K562 (cell line): ENCODE results near the gene GPRIN1. TPM values are rescaled to one million over a fixed set of nuclear protein-coding genes. Genes with fewer than 3 reads are reported as not detected.
A peak's percentile ranks its signal among the peaks of the same experiment; 100 is the strongest.

Experiments used
- ATAC-seq: fragments of 200-7000 bp; cut with Tn5 transposase; 3 replicates; pipeline ENCODE4 v1.9.1; 2020; ENCODE audit warnings: moderate library complexity
- BruUV-seq: library from RNA; stranded (reverse); fragments of 400-500 nt; replicated peaks from 2 replicates; lab custom pipeline; 2021; lab: Mats Ljungman, UMichigan
- CTCF ChIA-PET: fragments of 300-600 bp; formaldehyde crosslinking; extraction: SDS; loops from one replicate; lab custom pipeline; 2021; ENCODE audit warnings: low intra/inter-chr PET ratio; lab: Yijun Ruan, JAX
- POLR2A ChIA-PET: fragments of 300-600, 350-650 bp; sonication (Branson Sonifier 250); formaldehyde crosslinking; extraction: SDS; loops from one replicate; lab custom pipeline; 2021; ENCODE audit warnings: antibody characterized with exemption, inconsistent platforms; lab: Yijun Ruan, JAX
- DNase-seq, 4 experiments: peaks; one replicate each; pipeline versions ENCODE4 v3.0.0 to v3.0.0-alpha.2; 2011 to 2018; ENCODE audit warnings: low spot score in 3 of 4, mixed read lengths in 3 of 4; ENCODE audit errors: extremely low read depth in 1 of 4
- FAIRE-seq: peaks from 2 replicates; lab custom pipeline; 2011; peaks lifted over from hg19 to GRCh38; lab: Jason Lieb, UNC
- H2AFZ ChIP-seq: 2 replicates; pipeline ENCODE4 v1.6.0; 2011; ENCODE audit warnings: low read depth, low read length, control low read depth, inconsistent platforms
- H3K27ac ChIP-seq: fragments of 200-600 bp; 3 replicates; pipeline ENCODE4 v1.8.0; 2011; ENCODE audit warnings: low read depth, mild to moderate bottlenecking, control low read depth, inconsistent platforms, low read length, moderate library complexity, mixed read lengths; ENCODE audit errors: extremely low read depth
- H3K27me3 ChIP-seq, 2 experiments: fragments of 300-600 bp in 1 of 2; 2 replicates in 1 of 2; 3 replicates in 1 of 2; pipeline versions ENCODE4 v1.6.0 to v1.8.0; 2011; ENCODE audit warnings: inconsistent platforms in 2 of 2, low read length in 2 of 2, mild to moderate bottlenecking in 1 of 2, mixed read lengths in 1 of 2, moderate library complexity in 1 of 2; ENCODE audit not compliant: control insufficient read depth in 2 of 2, insufficient read depth in 2 of 2
- H3K36me3 ChIP-seq: fragments of 300-600 bp; 3 replicates; pipeline ENCODE4 v1.8.0; 2011; ENCODE audit warnings: mild to moderate bottlenecking, low read length, inconsistent platforms; ENCODE audit not compliant: control insufficient read depth, insufficient read depth
- H3K4me1 ChIP-seq, 2 experiments: fragments of 200-600 bp in 1 of 2; replicated peaks in 1 of 2; 2 replicates in 1 of 2; 3 replicates in 1 of 2; pipeline versions ENCODE4 v1.5.1 to v1.8.0; 2011; ENCODE audit warnings: inconsistent platforms in 2 of 2, low read length in 2 of 2, mild to moderate bottlenecking in 1 of 2, mixed read lengths in 1 of 2, moderate library complexity in 1 of 2; ENCODE audit not compliant: control insufficient read depth in 2 of 2, insufficient read depth in 2 of 2
- H3K4me2 ChIP-seq: 2 replicates; pipeline ENCODE4 v1.6.1; 2011; ENCODE audit warnings: low read length, control low read depth, inconsistent platforms, mixed read lengths; ENCODE audit not compliant: insufficient read depth
- H3K4me3 ChIP-seq: fragments of 200-600 bp; sonication (generic), shearing (Covaris generic); 2 replicates; pipeline ENCODE4 v1.5.1; 2016; ENCODE audit warnings: control low read depth, inconsistent platforms
- H3K79me2 ChIP-seq: fragments of 200-600 bp; 3 replicates; pipeline ENCODE4 v1.8.0; 2011; ENCODE audit warnings: low read length, inconsistent platforms; ENCODE audit not compliant: control insufficient read depth, insufficient read depth
- H3K9ac ChIP-seq, 2 experiments: 2 replicates each; pipeline versions ENCODE4 v1.6.0 to v1.6.1; 2011; ENCODE audit warnings: low read depth in 2 of 2, low read length in 2 of 2, control low read depth in 1 of 2, inconsistent platforms in 1 of 2, mild to moderate bottlenecking in 1 of 2, mixed read lengths in 1 of 2; ENCODE audit not compliant: insufficient read depth in 1 of 2
- H3K9me1 ChIP-seq: one replicate; pipeline ENCODE4 v1.6.0; 2011; ENCODE audit warnings: inconsistent platforms, mild to moderate bottlenecking, low read length, moderate library complexity; ENCODE audit not compliant: control insufficient read depth, insufficient read depth
- H3K9me3 ChIP-seq: replicated peaks from 2 replicates; pipeline ENCODE4 v1.5.1; 2011; ENCODE audit warnings: low read depth, low read length, inconsistent platforms; ENCODE audit not compliant: control insufficient read depth, insufficient read depth
- H4K20me1 ChIP-seq: replicated peaks from 2 replicates; pipeline ENCODE4 v1.6.1; 2011; ENCODE audit warnings: low read length, inconsistent platforms, mixed read lengths; ENCODE audit not compliant: control insufficient read depth, insufficient read depth
- E2F6 ChIP-seq, 2 experiments: IDR thresholded peaks; 2 replicates each; pipeline ENCODE4 v1.6.1; 2011; ENCODE audit warnings: borderline replicate concordance in 1 of 2, control low read depth in 1 of 2, low read depth in 1 of 2, low read length in 1 of 2, mild to moderate bottlenecking in 1 of 2, mixed read lengths in 1 of 2, moderate library complexity in 1 of 2; ENCODE audit not compliant: insufficient read depth in 1 of 2, insufficient read length in 1 of 2, poor library complexity in 1 of 2, severe bottlenecking in 1 of 2; ENCODE audit errors: extremely low read depth in 1 of 2
- ELF4 ChIP-seq: fragments of 450-650 bp; formaldehyde crosslinking; IDR thresholded peaks from 2 replicates; pipeline ENCODE4 v1.4.0; 2022; ENCODE audit warnings: missing genetic modification characterization
- GABPA ChIP-seq: fragments of 200-800 bp; sonication (Bioruptor generic); conservative IDR thresholded peaks from 2 replicates; pipeline ENCODE4 v1.6.1; 2016; ENCODE audit warnings: low read depth, missing genetic modification characterization, missing compliant biosample characterization
- GABPB1 ChIP-seq: sonication (generic); formaldehyde crosslinking; IDR thresholded peaks from 2 replicates; pipeline ENCODE4 v1.8.0; 2022; ENCODE audit warnings: mild to moderate bottlenecking, missing genetic modification reagents
- MIER1 ChIP-seq: fragments of 450-650 bp; IDR thresholded peaks from 2 replicates; pipeline ENCODE4 v1.6.1; 2016; ENCODE audit warnings: antibody characterized with exemption, mild to moderate bottlenecking, low read depth
- NCOA6 ChIP-seq: fragments of 450-650 bp; IDR thresholded peaks from 2 replicates; pipeline ENCODE4 v1.6.1; 2017; ENCODE audit warnings: mild to moderate bottlenecking
- ZNF740 ChIP-seq, 3 experiments: fragments of 200-800 bp in 1 of 3; sonication (Bioruptor generic) in 1 of 3; sonication (generic) in 1 of 3; formaldehyde crosslinking in 1 of 3; IDR thresholded peaks; 2 replicates each; pipeline versions ENCODE4 v1.6.1 to v1.8.0; 2016 to 2022; ENCODE audit warnings: mild to moderate bottlenecking in 2 of 3, missing compliant biosample characterization in 2 of 3, missing genetic modification characterization in 2 of 3, missing genetic modification reagents in 1 of 3
- ZNF76 ChIP-seq: fragments of 250-450 bp; sonication (Bioruptor Pico); IDR thresholded peaks from 2 replicates; pipeline ENCODE4 v1.4.0; 2020; ENCODE audit warnings: mild to moderate bottlenecking, moderate library complexity, borderline replicate concordance
- WGBS: fragments of 100-300 bp; shearing (Covaris generic); methylation state at CpG from one replicate; pipeline ENCODE4 v1.1.6; 2016; ENCODE audit warnings: low coverage, mixed read lengths; ENCODE audit not compliant: insufficient coverage; ENCODE audit errors: missing lambda C conversion rate; 5-methylcytosine and 5-hydroxymethylcytosine counted together
- in situ Hi-C: fragments of 300-500 bp; cut with MboI; formaldehyde crosslinking; loops from 4 replicates; pipeline ENCODE4 v1.15.0; 2018; ENCODE audit warnings: inconsistent platforms, mixed read lengths
- intact Hi-C: fragments of 100-400 bp; cut with micrococcal nuclease; formaldehyde crosslinking; loops from 2 replicates; pipeline ENCODE4 v1.14.2; 2022
- polyA plus RNA-seq, 8 experiments: library from polyadenylated mRNA; depleted of rRNA in 4 of 8; stranded (reverse) in 5 of 8; unstranded in 3 of 8; fragments of >200 nt; fragmentation: Nextera tagmentation in 2 of 8; fragmentation: Illumina TruSeq in 1 of 8; extraction: Ambion mirVana in 2 of 8; extraction: Trizol in 1 of 8; gene quantifications; 2 replicates each; pipeline versions ENCODE4 v1.2.1 to v1.2.3, GENCODE V29; 2011 to 2014; ENCODE audit warnings: inconsistent platforms in 1 of 8, missing spikeins in 1 of 8
- total RNA-seq, 7 experiments: library from RNA; depleted of rRNA in 6 of 7; stranded (reverse); fragments of >200 nt in 6 of 7; fragmentation: Illumina TruSeq in 2 of 7; extraction: Trizol in 2 of 7; gene quantifications; 2 replicates each; pipeline versions ENCODE4 v1.2.1 to v1.2.3, GENCODE V29; 2011 to 2021; ENCODE audit warnings: low replicate concordance in 1 of 7

GPRIN1 gene
- total and polyA plus RNA-seq, 9 of the 15 experiments (the other 6 are each of a cell fraction or from before 2014, with no cell fraction given), result 0.15 to 11.6 (median 4.4) TPM

DNA sequence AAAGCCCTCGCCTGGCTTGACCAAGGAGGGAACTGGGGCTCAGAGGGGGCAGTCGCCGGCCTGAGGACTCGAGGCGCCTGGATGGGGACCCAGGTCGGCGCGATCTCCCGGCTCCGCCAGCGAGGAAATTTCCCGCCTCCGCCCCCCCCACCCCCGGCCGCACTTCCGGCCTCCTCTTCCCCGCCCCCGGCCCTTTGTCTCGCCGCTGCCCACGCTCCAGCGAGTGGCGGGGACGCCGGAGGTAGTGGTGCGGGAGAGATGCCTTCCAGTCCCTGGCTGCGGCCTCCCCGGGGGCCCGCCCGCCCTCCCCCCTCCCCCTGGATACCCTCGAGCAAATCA lies 448 bp upstream of the GPRIN1 start:
- ATAC-seq (peak; percentile 4; the same call in 2 of the 3 replicates), FAIRE-seq (no peak), DNase-seq (peak; percentile 36 to 65 (median 58))
- H3K4me2 ChIP-seq, result peak overlapping the region; percentile 83
- in situ Hi-C loops, result no loop called here
- peak overlapping the region; percentile 92 for H2AFZ ChIP-seq
- peak overlapping the region; percentile 62; the same call in 1 of the 3 replicates for H3K27ac ChIP-seq
- H3K79me2 ChIP-seq, result peaks cover 2% of the 10 kb centered on the region; the same call in 1 of the 3 replicates
- CTCF ChIA-PET, result interaction anchor here (0.5 to 1.5 kb wide), 2 partner anchors 24 to 194 kb away, joined by 3 to 7 read pairs; partner anchors contain the start of gene CLTB
- H3K27me3 ChIP-seq, result peaks cover 0 to 7% of the 10 kb centered on the region in 2 experiments; a peak in 2 of 5 replicates
- peaks cover 3% of the 10 kb centered on the region; the same call in 2 of the 3 replicates for H3K36me3 ChIP-seq
- peaks cover 9% of the 10 kb centered on the region for H3K9me1 ChIP-seq
- no peaks in the 10 kb centered on the region for H3K9me3 ChIP-seq
- H4K20me1 ChIP-seq, result peaks cover 34% of the 10 kb centered on the region
- POLR2A ChIA-PET, result no interaction called here
- 0% methylated on average over 1 of the region's 31 CpGs for WGBS
- intact Hi-C loops, result loop anchor here (2.0 kb wide), 1 partner anchor 36 kb away; no protein-coding TSS in a partner anchor
- TF ChIP-seq ELF4 (CRISPR knock-in tag) (no peak), MIER1 (no peak), NCOA6 (0 out of 2 replicates have a peak, but pooled peaks have one; percentile 5), ZNF740 (CRISPR knock-in tag; IDR thresholded peaks at IDR 0.05) (0 out of 2 replicates have a peak, but pooled peaks have one; percentile 54), ZNF740 (tag; IDR thresholded peaks at IDR 0.05) (peak in 1 of 2 experiments; percentile 80; a peak in 2 of 4 replicates), GABPB1 (CRISPR knock-in tag) (no peak), ZNF76 (CRISPR knock-in tag) (no peak), GABPA (tag) (peak; percentile 67), E2F6 (IDR thresholded peaks at IDR 0.05; ENCODE audit: borderline replicate concordance in 1 of 2, extremely low read depth in 1 of 2, insufficient read depth in 1 of 2, insufficient read length in 1 of 2, low read depth in 1 of 2, low read length in 1 of 2, poor library complexity in 1 of 2, severe bottlenecking in 1 of 2) (peak in 1 of 2 experiments; percentile 55)
- peak overlapping the region; percentile 56 to 91; a peak in 3 of 4 replicates for H3K9ac ChIP-seq
- H3K4me3 ChIP-seq, result peak overlapping the region; percentile 63
- peaks cover 23 to 30% of the 10 kb centered on the region in 2 experiments; a peak in 4 of 5 replicates for H3K4me1 ChIP-seq
- BruUV-seq, result no TSS peak
